HepG2 (cell line): ENCODE data around the gene DOK5. TPM values are rescaled to one million over a fixed set of nuclear protein-coding genes. Genes with fewer than 3 reads are reported as not detected.

Source experiments
- ATAC-seq: fragments of 200-7000 bp; cut with Tn5 transposase; 3 replicates; pipeline ENCODE4 v1.9.1; 2020; ENCODE audit warnings: mild to moderate bottlenecking, moderate library complexity
- BruUV-seq: library from RNA; stranded (reverse); fragments of 400-500 nt; replicated peaks from 2 replicates; lab custom pipeline; 2021; lab: Mats Ljungman, UMichigan
- CTCF ChIA-PET: fragments of 300-600 bp; formaldehyde crosslinking; extraction: SDS; loops from one replicate; lab custom pipeline; 2021; ENCODE audit warnings: low total read pairs, inconsistent platforms, low intra/inter-chr PET ratio; lab: Yijun Ruan, JAX
- POLR2A ChIA-PET: fragments of 350-600 bp; sonication (Branson Sonifier 250); formaldehyde crosslinking; loops from one replicate; lab custom pipeline; 2020; ENCODE audit warnings: antibody characterized with exemption, inconsistent platforms; lab: Yijun Ruan, JAX
- DNase-seq: peaks from one replicate; pipeline ENCODE4 v3.0.0-alpha.2; 2015; ENCODE audit warnings: low spot score
- FAIRE-seq: peaks from 3 replicates; lab custom pipeline; 2011; peaks lifted over from hg19 to GRCh38; lab: Jason Lieb, UNC
- H2AFZ ChIP-seq: one replicate; pipeline ENCODE4 v1.6.1; 2011; ENCODE audit warnings: low read length, inconsistent platforms
- H3K27ac ChIP-seq: fragments of 300-600 bp; 3 replicates; pipeline ENCODE4 v1.8.0; 2011; ENCODE audit warnings: mixed run types, mild to moderate bottlenecking, mixed read lengths, low read length, inconsistent platforms; ENCODE audit not compliant: insufficient read depth; ENCODE audit errors: extremely low read length
- H3K27me3 ChIP-seq, 2 experiments: fragments of 200-600 bp in 1 of 2; 2 replicates in 1 of 2; 3 replicates in 1 of 2; pipeline versions ENCODE4 v1.6.0 to v1.8.0; 2011; ENCODE audit warnings: low read length in 2 of 2, mild to moderate bottlenecking in 2 of 2, moderate library complexity in 2 of 2, inconsistent platforms in 1 of 2; ENCODE audit not compliant: insufficient read depth in 2 of 2, control insufficient read depth in 1 of 2
- H3K36me3 ChIP-seq, 2 experiments: fragments of 200-600 bp in 1 of 2; replicated peaks in 1 of 2; 2 replicates in 1 of 2; 3 replicates in 1 of 2; pipeline versions ENCODE4 v1.5.1 to v1.8.0; 2011; ENCODE audit warnings: low read length in 2 of 2, inconsistent platforms in 1 of 2; ENCODE audit not compliant: insufficient read depth in 2 of 2, control insufficient read depth in 1 of 2
- H3K4me1 ChIP-seq: 2 replicates; pipeline ENCODE4 v1.5.1; 2012; ENCODE audit warnings: low read length, inconsistent platforms; ENCODE audit not compliant: insufficient read depth
- H3K4me2 ChIP-seq: 2 replicates; pipeline ENCODE4 v1.6.0; 2011; ENCODE audit warnings: low read depth, low read length, inconsistent platforms
- H3K4me3 ChIP-seq, 3 experiments: fragments of 200-600 bp in 1 of 3; sonication (generic), shearing (Covaris generic) in 1 of 3; replicated peaks in 1 of 3; 2 replicates each; pipeline ENCODE4 v1.5.1; 2011 to 2016; ENCODE audit warnings: low read length in 3 of 3, inconsistent platforms in 2 of 3, low read depth in 2 of 3, mild to moderate bottlenecking in 2 of 3, control low read depth in 1 of 3, mixed read lengths in 1 of 3; ENCODE audit not compliant: insufficient read depth in 1 of 3
- H3K79me2 ChIP-seq: one replicate; pipeline ENCODE4 v1.6.1; 2011; ENCODE audit warnings: low read length, inconsistent platforms; ENCODE audit not compliant: insufficient read depth
- H3K9ac ChIP-seq: 2 replicates; pipeline ENCODE4 v1.6.0; 2011; ENCODE audit warnings: mild to moderate bottlenecking, low read depth, low read length, inconsistent platforms; ENCODE audit not compliant: insufficient read depth
- H3K9me3 ChIP-seq: 2 replicates; pipeline ENCODE4 v1.5.1; 2012; ENCODE audit warnings: mild to moderate bottlenecking, low read length
- H4K20me1 ChIP-seq: 2 replicates; pipeline ENCODE4 v1.6.0; 2011; ENCODE audit warnings: inconsistent platforms, mild to moderate bottlenecking, low read length, moderate library complexity; ENCODE audit not compliant: insufficient read depth
- BRD4 ChIP-seq: sonication (generic); formaldehyde crosslinking; IDR thresholded peaks from 2 replicates; pipeline ENCODE4 v1.4.0; 2020; ENCODE audit warnings: missing genetic modification reagents
- ELF3 ChIP-seq: IDR thresholded peaks from 2 replicates; pipeline ENCODE4 v1.6.1; 2016; ENCODE audit warnings: missing genetic modification reagents, missing compliant biosample characterization
- IKZF1 ChIP-seq: fragments of 450-650 bp; IDR thresholded peaks from 2 replicates; pipeline ENCODE4 v1.7.1; 2016
- KDM4B ChIP-seq: sonication (generic); formaldehyde crosslinking; IDR thresholded peaks from 2 replicates; pipeline ENCODE4 v1.4.0; 2020; ENCODE audit warnings: missing genetic modification reagents
- KLF9 ChIP-seq: IDR thresholded peaks from 2 replicates; pipeline ENCODE4 v1.6.1; 2016; ENCODE audit warnings: low read depth
- NAIF1 ChIP-seq: sonication (generic); formaldehyde crosslinking; IDR thresholded peaks from 2 replicates; pipeline ENCODE4 v1.5.0; 2020; ENCODE audit warnings: mild to moderate bottlenecking, missing genetic modification reagents, borderline replicate concordance
- SYNCRIP ChIP-seq: fragments of 200-400 bp; formaldehyde crosslinking; IDR thresholded peaks from 2 replicates; pipeline ENCODE4 v1.6.1; 2018; ENCODE audit warnings: mild to moderate bottlenecking, low read depth, low read length; ENCODE audit not compliant: insufficient read depth
- TP53 ChIP-seq: sonication (generic); formaldehyde crosslinking; conservative IDR thresholded peaks from 2 replicates; pipeline ENCODE4 v1.4.0; 2020; ENCODE audit warnings: missing genetic modification reagents
- TRIM22 ChIP-seq: fragments of 450-650 bp; IDR thresholded peaks from 2 replicates; pipeline ENCODE4 v1.6.1; 2017
- ZBTB20 ChIP-seq: sonication (generic); formaldehyde crosslinking; IDR thresholded peaks from 2 replicates; pipeline ENCODE4 v1.8.1; 2023; ENCODE audit warnings: missing genetic modification reagents, low read depth, mild to moderate bottlenecking, borderline replicate concordance
- ZBTB25 ChIP-seq: IDR thresholded peaks from 2 replicates; pipeline ENCODE4 v1.6.1; 2018; ENCODE audit warnings: missing genetic modification reagents
- ZNF20 ChIP-seq: sonication (generic); formaldehyde crosslinking; IDR thresholded peaks from 2 replicates; pipeline ENCODE4 v1.4.0; 2020; ENCODE audit warnings: mild to moderate bottlenecking, moderate library complexity, missing genetic modification reagents
- ZNF460 ChIP-seq: sonication (generic); formaldehyde crosslinking; IDR thresholded peaks from 2 replicates; pipeline ENCODE4 v1.5.1; 2020; ENCODE audit warnings: missing genetic modification reagents, mild to moderate bottlenecking, borderline replicate concordance
- ZNF574 ChIP-seq: sonication (generic); formaldehyde crosslinking; IDR thresholded peaks from 2 replicates; pipeline ENCODE4 v1.4.0; 2020; ENCODE audit warnings: missing genetic modification reagents
- ZNF891 ChIP-seq: sonication (generic); formaldehyde crosslinking; IDR thresholded peaks from 2 replicates; pipeline ENCODE4 v1.5.0; 2020; ENCODE audit warnings: mild to moderate bottlenecking, missing genetic modification reagents
- WGBS: methylation state at CpG from one replicate; pipeline ENCODE4 v1.1.6; 2017; ENCODE audit warnings: low lambda C conversion rate; 5-methylcytosine and 5-hydroxymethylcytosine counted together
- in situ Hi-C: cut with HindIII; loops from 2 replicates; pipeline ENCODE4 v1.10.0; 2017; ENCODE audit warnings: low pct_unique_long_range_greater_than_20kb; ENCODE audit not compliant: extremely low pct_ligation_motif_present
- intact Hi-C: fragments of 100-400 bp; cut with micrococcal nuclease; formaldehyde crosslinking; loops from one replicate; pipeline ENCODE4 v1.10.0; 2022; ENCODE audit not compliant: unreplicated experiment
- polyA plus RNA-seq, 8 experiments: library from polyadenylated mRNA; depleted of rRNA in 3 of 8; stranded (reverse) in 7 of 8; unstranded in 1 of 8; fragments of >200 nt; fragmentation: Illumina TruSeq in 4 of 8; extraction: Trizol in 4 of 8; gene quantifications; 2 replicates each; pipeline versions ENCODE4 v1.2.1 to v1.2.3, GENCODE V29; 2011 to 2016; ENCODE audit warnings: low read depth in 4 of 8, missing spikeins in 1 of 8, mixed read lengths in 1 of 8; ENCODE audit not compliant: insufficient read depth in 1 of 8
- total RNA-seq, 5 experiments: library from RNA; depleted of rRNA; stranded (reverse); fragments of >200 nt; fragmentation: Illumina TruSeq; extraction: Trizol; gene quantifications; 2 replicates each; pipeline ENCODE4 v1.2.3, GENCODE V29; 2016; ENCODE audit warnings: low read depth in 1 of 5

DOK5 gene
- total and polyA plus RNA-seq, 2 of the 13 experiments (the other 11 are each of a cell fraction or from before 2014, with no cell fraction given): not detected

- FAIRE-seq: no peak
- intact Hi-C loops (no loop called here), in situ Hi-C loops (no loop called here)
- H3K4me1 ChIP-seq: no peaks in the 10 kb centered on the region
- no peak overlapping the region for H3K27ac ChIP-seq
- DNase-seq: no peak
- no peak overlapping the region for H3K4me3 ChIP-seq
- BruUV-seq: no TSS peak
- CTCF ChIA-PET: no interaction called here
- no peaks in the 10 kb centered on the region for H3K9me3 ChIP-seq
- no peak overlapping the region for H3K9ac ChIP-seq
- H2AFZ ChIP-seq: no peak overlapping the region
- TF ChIP-seq ZNF20 (CRISPR knock-in tag) (no peak), ZNF460 (no peak), BRD4 (CRISPR knock-in tag) (no peak)
- H3K4me2 ChIP-seq: no peak overlapping the region
- peaks cover 0 to 5% of the 10 kb centered on the region in 2 experiments; a peak in 1 of 5 replicates for H3K27me3 ChIP-seq
- no peaks in the 10 kb centered on the region for H4K20me1 ChIP-seq
- ATAC-seq: no peak
- POLR2A ChIA-PET: no interaction called here
- WGBS: 47% methylated on average over 4 of the region's 4 CpGs
- no peaks in the 10 kb centered on the region for H3K79me2 ChIP-seq
- H3K36me3 ChIP-seq: no peaks in the 10 kb centered on the region
Measured at GRCh38 chr20:54608039-54608745, 132.8 kb downstream of the DOK5 start.

GRCh38 chr20:54608943-54609342 lies 133.6 kb downstream of the DOK5 start:
- Histone ChIP-seq H3K4me1 (no peaks in the 10 kb centered on the region), H3K9ac (no peak overlapping the region), H2AFZ (no peak overlapping the region), H4K20me1 (no peaks in the 10 kb centered on the region), H3K79me2 (no peaks in the 10 kb centered on the region), H3K36me3 (no peaks in the 10 kb centered on the region), H3K27ac (no peak overlapping the region), H3K27me3 (peaks cover 0 to 5% of the 10 kb centered on the region in 2 experiments; a peak in 1 of 5 replicates), H3K4me2 (no peak overlapping the region), H3K9me3 (no peaks in the 10 kb centered on the region), H3K4me3 (no peak overlapping the region)
- intact Hi-C loops: no loop called here
- no peak for ATAC-seq
- DNase-seq: no peak
- BruUV-seq: no TSS peak
- ChIA-PET POLR2A (no interaction called here), CTCF (no interaction called here)
- no peak for FAIRE-seq
- TF ChIP-seq ZNF574 (no peak), SYNCRIP (no peak), ZBTB25 (no peak), IKZF1 (no peak), ELF3 (no peak), KDM4B (no peak), ZBTB20 (no peak), TRIM22 (no peak), TP53 (no peak), NAIF1 (no peak), ZNF891 (CRISPR knock-in tag) (no peak), KLF9 (no peak)
- WGBS: 23% methylated on average over 5 of the region's 5 CpGs
- in situ Hi-C loops: no loop called here
